Neural cell (in vitro differentiated cells): ENCODE measurements around the gene ZNF3.

ENCODE experiments used
- CTCF ChIP-seq: fragments of 450-650 bp; IDR thresholded peaks from 2 replicates; pipeline ENCODE4 v1.5.1; 2014; ENCODE audit warnings: antibody characterized with exemption, mild to moderate bottlenecking, moderate library complexity; ENCODE audit not compliant: poor library complexity, severe bottlenecking
- EP300 ChIP-seq: fragments of 450-650 bp; conservative IDR thresholded peaks from 2 replicates; pipeline ENCODE4 v1.6.1; 2014; ENCODE audit warnings: antibody characterized with exemption, mild to moderate bottlenecking, moderate library complexity; ENCODE audit not compliant: poor library complexity, severe bottlenecking
- MXI1 ChIP-seq: fragments of 450-650 bp; conservative IDR thresholded peaks from 2 replicates; pipeline ENCODE4 v1.6.1; 2014; ENCODE audit warnings: antibody characterized with exemption, mild to moderate bottlenecking; ENCODE audit not compliant: poor library complexity, severe bottlenecking
- POLR2AphosphoS5 ChIP-seq: IDR thresholded peaks from 2 replicates; pipeline ENCODE4 v1.6.1; 2012
- REST ChIP-seq: IDR thresholded peaks from 2 replicates; pipeline ENCODE4 v1.6.1; 2012; ENCODE audit warnings: borderline replicate concordance

DNA sequence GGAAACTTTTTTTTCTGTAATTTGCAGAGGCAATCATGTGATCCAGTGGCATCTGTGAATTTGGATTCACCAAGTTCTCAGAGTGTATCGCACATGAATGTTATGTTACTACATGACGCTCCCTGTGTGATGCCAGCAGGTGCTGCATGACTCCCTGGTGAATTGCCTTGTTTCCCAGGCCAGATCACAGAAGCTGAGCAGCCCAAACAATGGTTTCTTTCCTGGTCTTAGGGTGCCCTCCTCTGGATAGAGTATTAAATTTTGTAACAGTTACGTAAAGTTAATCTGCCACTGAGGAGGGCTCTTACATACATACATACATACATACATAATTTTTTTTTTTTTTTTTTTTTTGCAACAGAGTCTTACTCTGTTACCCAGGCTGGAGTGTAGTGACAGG is 28.3 kb downstream of the ZNF3 start:
- TF ChIP-seq REST (no peak), CTCF (peak; percentile 32), POLR2AphosphoS5 (no peak), MXI1 (no peak), EP300 (no peak)
